GM06990 (cell line): ENCODE data around the gene PACRG.

Source experiments
- DNase-seq: peaks from one replicate; pipeline ENCODE4 v3.0.0-alpha.2; 2011; ENCODE audit not compliant: insufficient read length; ENCODE audit errors: extremely low read depth
- H3K27me3 ChIP-seq: replicated peaks from 2 replicates; pipeline ENCODE4 v1.6.0; 2011; ENCODE audit warnings: low read length; ENCODE audit not compliant: control insufficient read depth, insufficient read depth
- H3K36me3 ChIP-seq: 2 replicates; pipeline ENCODE4 v1.5.1; 2011; ENCODE audit warnings: low read length; ENCODE audit not compliant: control insufficient read depth, insufficient read depth
- H3K4me3 ChIP-seq: replicated peaks from 2 replicates; pipeline ENCODE4 v1.5.1; 2011; ENCODE audit warnings: low read depth, mild to moderate bottlenecking, control low read depth, low read length
- CTCF ChIP-seq: IDR thresholded peaks from 2 replicates; pipeline ENCODE4 v1.5.1; 2011; ENCODE audit warnings: low read length, control low read depth, mild to moderate bottlenecking, inconsistent platforms; ENCODE audit not compliant: insufficient read depth, poor library complexity, severe bottlenecking

Gene PACRG

GRCh38 chr6:163324326-163324687 is 596.5 kb downstream of the PACRG start:
- Histone ChIP-seq H3K4me3 (no peak overlapping the region), H3K36me3 (no peaks in the 10 kb centered on the region), H3K27me3 (no peaks in the 10 kb centered on the region)
- no peak for DNase-seq
- no peak for TF ChIP-seq CTCF

GRCh38 chr6:163324688-163325389 is 597.1 kb downstream of the PACRG start:
- Histone ChIP-seq H3K27me3 (no peaks in the 10 kb centered on the region), H3K36me3 (no peaks in the 10 kb centered on the region), H3K4me3 (no peak overlapping the region)
- no peak for TF ChIP-seq CTCF
- DNase-seq = no peak

GRCh38 chr6:163325390-163325784 is 597.6 kb downstream of the PACRG start:
- TF ChIP-seq CTCF = no peak
- H3K27me3 ChIP-seq = no peaks in the 10 kb centered on the region
- no peak for DNase-seq

DNA sequence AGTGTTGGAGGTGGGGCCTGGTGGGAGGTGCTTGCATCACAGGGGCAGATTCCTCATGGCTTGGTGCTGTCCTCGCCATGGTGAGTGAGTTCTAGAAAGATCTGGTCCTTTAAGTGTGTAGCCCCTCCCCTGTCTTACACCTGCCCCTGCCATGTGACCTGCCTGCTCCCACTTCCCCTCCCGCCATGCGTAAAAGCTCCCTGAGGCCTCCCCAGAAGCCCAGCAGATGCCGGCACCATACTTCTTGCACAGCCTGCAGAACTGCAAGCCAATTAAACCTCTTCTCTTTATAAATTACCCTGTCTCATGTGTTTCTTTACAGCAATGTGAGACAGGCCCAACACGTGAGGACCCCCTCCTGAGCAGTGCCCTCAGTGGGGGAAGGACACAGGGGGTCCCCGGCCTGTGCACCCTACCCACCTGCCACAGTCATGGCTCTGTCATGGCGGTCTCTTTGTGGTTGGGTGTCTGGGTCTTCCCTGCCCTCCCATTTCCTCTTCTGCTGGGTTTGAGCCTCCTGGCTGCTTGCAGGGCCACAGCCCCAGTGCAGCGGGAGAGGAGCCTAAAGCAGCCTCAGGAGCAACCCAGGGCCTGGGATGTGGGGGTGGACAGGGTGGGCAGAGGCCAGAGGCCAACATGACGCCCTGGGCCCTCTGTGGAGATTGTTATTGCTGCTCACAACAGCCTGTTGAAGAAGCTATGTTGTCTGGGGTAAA is 599.5 kb downstream of the PACRG start:
- no peaks in the 10 kb centered on the region for H3K27me3 ChIP-seq
- no peak for DNase-seq
- no peak overlapping the region for H3K4me3 ChIP-seq
- no peak for TF ChIP-seq CTCF
- no peaks in the 10 kb centered on the region for H3K36me3 ChIP-seq

More at GRCh38 chr6:163325390-163325784, 597.6 kb downstream of the PACRG start:
- Histone ChIP-seq H3K4me3 (no peak overlapping the region), H3K36me3 (no peaks in the 10 kb centered on the region)

GRCh38 chr6:163327921-163328320 is 600.1 kb downstream of the PACRG start:
- no peak for TF ChIP-seq CTCF
- Histone ChIP-seq H3K36me3 (no peaks in the 10 kb centered on the region), H3K4me3 (no peak overlapping the region), H3K27me3 (no peaks in the 10 kb centered on the region)
- DNase-seq = no peak
